ENCODE measurements around the gene KRT85. TPM values are rescaled to one million over a fixed set of nuclear protein-coding genes. Genes with fewer than 3 reads are reported as not detected.

Gene KRT85
- total and polyA plus RNA-seq, 2 donors (not counting 3 experiments of a cell fraction or from before 2014, with no cell fraction given): not detected

GRCh38 chr12:52363111-52363679 is 4.1 kb downstream of the KRT85 start:
- intact Hi-C loops (cut with micrococcal nuclease) (no loop called here), dilution Hi-C loops (cut with MboI; ENCODE audit: extremely low pct_ligation_motif_present, low sequenced_read_pairs) (no loop called here)
- DNase-seq (ENCODE audit: low read depth, low spot score) (no peak), FAIRE-seq (no peak)
- Histone ChIP-seq H3K4me2 (ENCODE audit: insufficient read depth, low read length) (no peak overlapping the region), H4K20me1 (replicated peaks; ENCODE audit: control insufficient read depth, extremely low read depth, insufficient read depth, low read length) (no peaks in the 10 kb centered on the region), H3K27me3 (ENCODE audit: control insufficient read depth in 2 of 2, insufficient read depth in 2 of 2, low read length in 2 of 2) (peaks cover 2 to 3% of the 10 kb centered on the region in 2 experiments), H3K27ac (ENCODE audit: insufficient read depth, low read depth, low read length) (no peak overlapping the region), H3K9me3 (replicated peaks; ENCODE audit: control insufficient read depth, insufficient read depth, low read length) (no peaks in the 10 kb centered on the region), H3K9ac (replicated peaks; ENCODE audit: extremely low read depth, insufficient read depth, low read length) (no peak overlapping the region), H2AFZ (ENCODE audit: low read depth, low read length) (no peak overlapping the region), H3K4me3 (replicated peaks in 1 of 3; ENCODE audit: insufficient read depth in 1 of 3, low read depth in 1 of 3, low read length in 3 of 3) (no peak overlapping the region), H3K79me2 (ENCODE audit: control insufficient read depth, insufficient read depth, low read length) (no peaks in the 10 kb centered on the region), H3K4me1 (ENCODE audit: control insufficient read depth, extremely low read depth, insufficient read depth, low read length) (no peaks in the 10 kb centered on the region), H3K9me1 (replicated peaks; ENCODE audit: control insufficient read depth, extremely low read depth, insufficient read depth, low read length) (no peaks in the 10 kb centered on the region), H3K36me3 (ENCODE audit: control insufficient read depth in 2 of 2, extremely low read depth in 1 of 2, insufficient read depth in 2 of 2, low read length in 2 of 2) (no peaks in the 10 kb centered on the region)
- POLR2A ChIA-PET: no interaction called here
- CTCF ChIA-PET: no interaction called here
- TF ChIP-seq MYC (IDR thresholded peaks at IDR 0.05; ENCODE audit: low read depth, low read length): no peak
- no peak for TF ChIP-seq MAX (IDR thresholded peaks at IDR 0.05; ENCODE audit: insufficient read depth, insufficient read length)
- no peak for TF ChIP-seq GATA2 (IDR thresholded peaks at IDR 0.05; ENCODE audit: insufficient read depth, insufficient read length, low read depth, low read length)
- no peak for TF ChIP-seq CTCF (IDR thresholded peaks at IDR 0.05; ENCODE audit: extremely low read depth in 1 of 2, insufficient read depth in 1 of 2, low read depth in 1 of 2, low read length in 2 of 2)
- TF ChIP-seq JUN (IDR thresholded peaks at IDR 0.05; ENCODE audit: borderline replicate concordance, insufficient read depth, insufficient read length, low read depth): no peak
- no peak for TF ChIP-seq POLR2AphosphoS5 (IDR thresholded peaks at IDR 0.05; ENCODE audit: insufficient read depth, low read depth, low read length)
- TF ChIP-seq EZH2 (IDR thresholded peaks at IDR 0.05; ENCODE audit: borderline replicate concordance, low read depth, low read length, severe bottlenecking): no peak
- BruUV-seq (replicated peaks): no TSS peak

Data from endothelial cell of umbilical vein (primary cell).